Measurements from ENCODE around the gene FUBP3. TPM values are rescaled to one million over a fixed set of nuclear protein-coding genes. Genes with fewer than 3 reads are reported as not detected.

FUBP3 gene
- total RNA-seq, 1 experiment from 2014 or later = 73.7 TPM

DNA sequence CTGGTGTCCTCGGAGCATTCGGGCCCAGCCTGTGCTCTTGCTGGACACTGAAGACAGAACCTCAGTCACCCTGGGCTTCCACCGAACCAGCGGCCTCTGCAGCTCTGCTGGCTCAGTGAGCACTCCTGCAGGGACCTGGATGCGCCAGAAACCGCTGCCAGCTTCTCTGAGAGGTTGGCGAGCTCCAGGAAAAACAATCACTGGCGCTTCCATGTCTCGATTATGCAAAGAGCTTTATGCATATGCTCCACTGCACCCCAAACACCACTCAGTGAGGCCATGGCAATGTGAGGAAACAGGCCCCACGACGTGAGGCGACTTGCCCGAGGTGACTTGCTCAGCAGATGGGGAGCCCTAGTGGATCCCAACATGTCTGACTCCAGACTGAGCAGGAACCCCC, 96.0 kb downstream of the FUBP3 start (continued):
- TF ChIP-seq REST (IDR thresholded peaks at IDR 0.05; ENCODE audit: low read depth) (no peak), POLR2AphosphoS5 (IDR thresholded peaks at IDR 0.05; ENCODE audit: low read depth, low read length) (no peak)

- H3K4me1 ChIP-seq (ENCODE audit: control insufficient read depth in 1 of 2, insufficient read depth in 2 of 2, low read length in 2 of 2) = peaks cover 3 to 14% of the 10 kb centered on the region in 2 experiments
- no peaks in the 10 kb centered on the region for H3K36me3 ChIP-seq (ENCODE audit: control insufficient read depth in 1 of 2, insufficient read depth in 2 of 2, low read length in 2 of 2)
- no peaks in the 10 kb centered on the region for H3K27me3 ChIP-seq (ENCODE audit: insufficient read depth, low read length)
- POLR2A ChIA-PET = no interaction called here
- intact Hi-C loops (cut with micrococcal nuclease) = no loop called here
- H3K4me3 ChIP-seq (replicated peaks in 1 of 2; ENCODE audit: low read depth in 1 of 2, low read length in 2 of 2) = no peak overlapping the region
- no peaks in the 10 kb centered on the region for H3K79me2 ChIP-seq (ENCODE audit: insufficient read depth, low read length)
- no peaks in the 10 kb centered on the region for H3K9me2 ChIP-seq (ENCODE audit: insufficient read depth)
- no peak overlapping the region for H2AFZ ChIP-seq (ENCODE audit: low read depth, low read length, poor library complexity, severe bottlenecking)
- H3K27ac ChIP-seq (ENCODE audit: low read depth, low read length) = no peak overlapping the region
- no peaks in the 10 kb centered on the region for H4K20me1 ChIP-seq (ENCODE audit: insufficient read depth)
- ATAC-seq = no peak
- RAD21 ChIA-PET (ENCODE audit: low non-redundant PET in 1 of 2, low total read pairs in 2 of 2, uncharacterized antibody in 2 of 2, unreplicated experiment in 2 of 2) = no interaction called here
- H3K9ac ChIP-seq (ENCODE audit: low read length) = no peak overlapping the region
- CTCF ChIA-PET = no interaction called here
- no peak overlapping the region for H3K4me2 ChIP-seq (ENCODE audit: low read length)
- DNase-seq (ENCODE audit: low read depth, low spot score) = no peak
- H3K9me3 ChIP-seq (ENCODE audit: control insufficient read depth in 1 of 2, insufficient read depth in 1 of 2, low read depth in 1 of 2, low read length in 2 of 2) = no peaks in the 10 kb centered on the region
- BruUV-seq (replicated peaks) = no TSS peak
- TF ChIP-seq SIN3A (IDR thresholded peaks at IDR 0.05; ENCODE audit: low read depth) (no peak), CBX3 (IDR thresholded peaks at IDR 0.05; ENCODE audit: low read depth) (no peak), ATF3 (IDR thresholded peaks at IDR 0.05) (no peak), EZH2phosphoT487 (IDR thresholded peaks at IDR 0.05; ENCODE audit: borderline replicate concordance) (no peak), FOSL1 (IDR thresholded peaks at IDR 0.05; ENCODE audit: low read depth) (no peak), CEBPB (IDR thresholded peaks at IDR 0.05; ENCODE audit: low read depth) (no peak), JUND (IDR thresholded peaks at IDR 0.05) (no peak), RAD21 (IDR thresholded peaks at IDR 0.05; ENCODE audit: low read depth) (no peak), SP1 (IDR thresholded peaks at IDR 0.05; ENCODE audit: low read depth) (no peak), EZH2 (IDR thresholded peaks at IDR 0.05) (no peak), ZBTB33 (IDR thresholded peaks at IDR 0.05; ENCODE audit: extremely low read depth, insufficient replicate concordance, low read length) (no peak), EGR1 (IDR thresholded peaks at IDR 0.05; ENCODE audit: low read depth) (no peak), ELF1 (IDR thresholded peaks at IDR 0.05; ENCODE audit: borderline replicate concordance, low read depth) (no peak), POLR2AphosphoS5 (IDR thresholded peaks at IDR 0.05; ENCODE audit: low read depth, low read length) (no peak), ZNF274 (IDR thresholded peaks at IDR 0.05; ENCODE audit: low read depth, low read length) (no peak), TCF7L2 (IDR thresholded peaks at IDR 0.05; ENCODE audit: borderline replicate concordance, extremely low read depth, insufficient read depth, insufficient read length) (no peak), POLR2A (IDR thresholded peaks at IDR 0.05; ENCODE audit: borderline replicate concordance, extremely low read depth, insufficient read depth, insufficient read length) (no peak)
- TF ChIP-seq, protein P1, sequence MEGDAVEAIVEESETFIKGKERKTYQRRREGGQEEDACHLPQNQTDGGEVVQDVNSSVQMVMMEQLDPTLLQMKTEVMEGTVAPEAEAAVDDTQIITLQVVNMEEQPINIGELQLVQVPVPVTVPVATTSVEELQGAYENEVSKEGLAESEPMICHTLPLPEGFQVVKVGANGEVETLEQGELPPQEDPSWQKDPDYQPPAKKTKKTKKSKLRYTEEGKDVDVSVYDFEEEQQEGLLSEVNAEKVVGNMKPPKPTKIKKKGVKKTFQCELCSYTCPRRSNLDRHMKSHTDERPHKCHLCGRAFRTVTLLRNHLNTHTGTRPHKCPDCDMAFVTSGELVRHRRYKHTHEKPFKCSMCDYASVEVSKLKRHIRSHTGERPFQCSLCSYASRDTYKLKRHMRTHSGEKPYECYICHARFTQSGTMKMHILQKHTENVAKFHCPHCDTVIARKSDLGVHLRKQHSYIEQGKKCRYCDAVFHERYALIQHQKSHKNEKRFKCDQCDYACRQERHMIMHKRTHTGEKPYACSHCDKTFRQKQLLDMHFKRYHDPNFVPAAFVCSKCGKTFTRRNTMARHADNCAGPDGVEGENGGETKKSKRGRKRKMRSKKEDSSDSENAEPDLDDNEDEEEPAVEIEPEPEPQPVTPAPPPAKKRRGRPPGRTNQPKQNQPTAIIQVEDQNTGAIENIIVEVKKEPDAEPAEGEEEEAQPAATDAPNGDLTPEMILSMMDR (IDR thresholded peaks at IDR 0.05 in 2 of 3, conservative IDR thresholded peaks at IDR 0.05 in 1 of 3; ENCODE audit: borderline replicate concordance in 1 of 3, insufficient read depth in 1 of 3, low read depth in 2 of 3, low read length in 2 of 3) = no peak
- TF ChIP-seq, protein P2, sequence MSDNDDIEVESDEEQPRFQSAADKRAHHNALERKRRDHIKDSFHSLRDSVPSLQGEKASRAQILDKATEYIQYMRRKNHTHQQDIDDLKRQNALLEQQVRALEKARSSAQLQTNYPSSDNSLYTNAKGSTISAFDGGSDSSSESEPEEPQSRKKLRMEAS (IDR thresholded peaks at IDR 0.05) = no peak
These were observed 97.9 kb downstream of the FUBP3 start for GRCh38 chr9:130677252-130677651.

All from HCT116 (cell line).